ENCODE results near the gene RETREG3. TPM values are rescaled to one million over a fixed set of nuclear protein-coding genes. Genes with fewer than 3 reads are reported as not detected.
A peak's percentile ranks its signal among the peaks of the same experiment; 100 is the strongest.
"Not testable (repeated sequence)": the region's sequence is repeated elsewhere in the genome, so short reads cannot be mapped to it uniquely, and the experiment has no call there.

Gene RETREG3
- total RNA-seq, 1 donor from 2014 or later: 78.8 TPM

DNA sequence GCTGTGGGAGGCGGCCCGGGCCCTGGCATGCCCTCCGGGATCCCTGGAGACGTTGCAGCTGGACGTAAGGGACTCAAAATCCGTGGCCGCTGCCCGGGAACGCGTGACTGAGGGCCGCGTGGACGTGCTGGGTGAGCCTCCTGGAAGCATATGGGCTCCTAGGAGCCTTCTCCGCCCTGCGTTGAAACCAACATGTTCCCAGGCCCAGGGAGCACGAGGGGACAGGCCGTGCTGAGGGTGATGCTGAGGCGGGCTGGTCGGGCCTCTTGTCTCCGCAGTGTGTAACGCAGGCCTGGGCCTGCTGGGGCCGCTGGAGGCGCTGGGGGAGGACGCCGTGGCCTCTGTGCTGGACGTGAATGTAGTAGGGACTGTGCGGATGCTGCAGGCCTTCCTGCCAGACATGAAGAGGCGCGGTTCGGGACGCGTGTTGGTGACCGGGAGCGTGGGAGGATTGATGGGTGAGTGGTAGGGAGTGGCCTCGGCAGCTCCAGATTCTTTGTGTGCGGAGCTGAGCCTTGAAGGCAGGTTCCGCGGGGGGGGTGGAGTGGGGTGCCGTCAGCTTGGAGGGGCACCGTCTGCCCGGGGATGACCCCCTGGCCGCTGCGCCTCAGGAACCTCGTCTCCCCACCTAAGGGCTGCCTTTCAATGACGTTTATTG is 55.9 kb downstream of the RETREG3 start:
- DNase-seq (ENCODE audit: low spot score): no peak

DNA sequence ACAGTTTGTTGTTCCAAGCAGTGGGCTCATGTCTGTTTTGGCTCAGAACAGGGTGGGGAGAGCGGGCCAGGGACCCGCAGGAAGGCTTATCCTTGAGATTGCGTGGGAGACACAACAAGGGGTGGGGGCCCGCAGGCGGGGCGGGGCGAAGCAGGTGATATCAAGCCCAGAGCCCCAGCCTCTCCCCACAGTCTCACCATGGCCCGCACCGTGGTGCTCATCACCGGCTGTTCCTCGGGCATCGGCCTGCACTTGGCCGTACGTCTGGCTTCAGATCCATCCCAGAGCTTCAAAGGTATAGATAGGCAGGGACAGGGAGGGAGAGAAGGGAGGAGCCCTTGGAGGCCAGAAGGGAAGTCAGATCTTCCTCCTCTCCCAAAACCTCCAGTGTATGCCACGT is 56.4 kb downstream of the RETREG3 start, which contains the start of gene HSD17B1:
Gene HSD17B1, plus strand, starts transcription at position 188 of the 400 bp plus-strand sequence. Its CDS starts 11 bp downstream, at position 199.
- DNase-seq (ENCODE audit: low spot score): not testable (repeated sequence)

DNA sequence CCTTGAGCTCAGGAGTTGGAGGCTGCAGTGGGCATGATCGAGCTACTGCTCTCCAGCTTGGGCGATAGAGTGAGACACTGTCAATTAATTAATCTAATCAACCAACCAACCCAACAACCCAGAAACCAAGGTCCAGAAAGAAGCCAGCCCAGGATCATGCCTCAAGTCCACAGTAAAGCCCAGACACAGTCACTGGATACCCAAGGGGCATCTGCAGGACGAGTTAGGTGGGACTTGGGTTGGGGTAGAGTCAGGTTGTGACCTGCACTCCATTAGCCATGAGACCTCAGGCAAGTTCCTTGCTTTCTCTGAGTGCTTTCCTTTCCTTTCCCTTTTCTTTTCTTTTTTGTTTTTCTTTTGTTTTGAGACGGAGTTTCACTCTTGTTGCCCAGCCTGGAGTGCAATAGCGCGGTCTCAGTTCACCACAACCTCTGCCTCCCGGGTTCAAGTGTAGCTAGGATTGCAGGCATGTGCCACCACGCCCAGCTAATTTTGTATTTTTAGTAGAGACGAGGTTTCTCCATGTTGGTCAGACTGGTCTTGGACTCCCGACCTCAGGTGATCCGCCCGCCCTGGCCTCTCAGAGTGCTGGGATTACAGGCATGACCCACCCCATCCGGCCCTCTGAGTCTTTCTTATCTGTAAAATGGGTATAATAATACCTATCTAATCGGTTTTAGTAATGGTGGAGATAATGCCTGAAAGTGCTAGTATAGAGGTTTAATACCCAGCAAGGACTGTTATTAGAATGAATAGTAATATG is 60.0 kb downstream of the RETREG3 start:
- no peak for DNase-seq (ENCODE audit: low spot score)

DNA sequence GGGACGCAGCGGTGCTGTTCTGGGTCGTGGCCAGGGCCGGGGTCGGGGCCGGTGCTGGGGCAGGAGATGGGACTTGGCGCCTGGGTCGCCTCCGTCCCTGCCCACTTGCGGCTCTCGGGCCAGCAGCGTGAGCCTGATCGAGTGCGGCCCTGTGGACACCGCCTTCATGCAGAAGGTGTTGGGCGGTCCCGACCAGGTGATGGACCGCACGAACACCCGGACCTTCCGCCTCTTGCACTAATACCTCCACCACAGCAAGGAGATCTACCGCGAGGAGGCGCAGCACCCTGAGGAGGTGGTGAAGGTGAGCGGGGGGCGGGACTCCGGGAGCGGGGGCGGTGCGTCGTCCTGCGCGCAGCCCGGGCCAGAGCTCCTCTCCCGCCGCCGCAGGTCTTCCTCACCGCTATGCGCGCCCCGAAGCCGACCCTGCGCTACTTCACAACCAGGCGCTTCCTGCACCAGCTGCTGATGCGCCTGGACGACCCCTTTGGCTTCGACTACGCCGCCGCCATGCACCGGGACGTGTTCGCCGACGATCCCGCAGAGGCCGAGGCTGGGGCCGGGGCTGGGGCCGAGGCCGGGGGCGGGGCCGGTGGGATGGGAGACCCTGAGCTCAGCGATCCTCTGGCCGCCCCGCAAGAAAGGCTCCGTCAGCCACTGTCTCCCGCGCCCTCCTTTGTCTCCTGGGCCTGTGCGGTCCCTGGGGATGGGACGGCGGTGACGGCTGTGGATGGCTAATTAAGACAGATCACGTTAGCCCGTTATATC is 60.9 kb downstream of the RETREG3 start:
- peak; percentile 77 for DNase-seq (ENCODE audit: low spot score)

DNA sequence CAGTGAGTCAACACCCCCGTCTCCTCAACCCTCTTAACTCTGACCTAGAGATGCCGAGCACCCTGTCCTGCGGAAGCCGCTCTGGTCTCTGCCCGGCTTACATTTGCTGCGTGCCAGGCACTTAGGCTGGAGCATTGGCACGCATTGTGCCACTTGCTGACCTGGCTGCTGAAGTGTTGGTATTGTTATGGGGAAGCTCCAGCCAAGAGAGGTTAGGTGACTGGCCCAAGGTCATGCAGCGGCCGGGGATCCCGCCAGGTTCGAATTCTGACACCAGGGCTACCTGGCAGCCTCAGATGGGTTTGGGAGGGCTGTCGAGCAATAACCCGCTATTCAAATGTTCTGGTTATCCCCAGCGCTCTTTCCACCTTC is 61.5 kb downstream of the RETREG3 start:
- no peak for DNase-seq (ENCODE audit: low spot score)

DNA sequence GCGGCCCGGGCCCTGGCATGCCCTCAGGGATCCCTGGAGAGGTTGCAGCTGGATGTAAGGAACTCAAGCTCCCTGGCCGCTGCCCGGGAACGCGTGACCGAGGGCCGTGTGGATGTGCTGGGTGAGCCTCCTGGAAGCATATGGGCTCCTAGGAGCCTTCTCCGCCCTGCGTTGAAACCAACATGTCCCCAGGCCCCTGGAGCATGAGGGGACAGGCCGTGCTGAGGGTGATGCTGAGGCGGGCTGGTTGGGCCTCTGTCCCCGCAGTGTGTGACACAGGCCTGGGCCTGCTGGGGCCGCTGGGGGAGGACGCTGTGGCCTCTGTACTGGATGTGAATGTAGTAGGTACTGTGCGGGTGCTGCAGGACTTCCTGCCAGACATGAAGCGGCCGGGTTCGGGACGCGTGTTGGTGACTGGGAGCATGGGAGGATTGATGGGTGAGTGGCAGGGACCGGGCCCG is 62.1 kb downstream of the RETREG3 start:
- DNase-seq (ENCODE audit: low spot score): no peak

DNA sequence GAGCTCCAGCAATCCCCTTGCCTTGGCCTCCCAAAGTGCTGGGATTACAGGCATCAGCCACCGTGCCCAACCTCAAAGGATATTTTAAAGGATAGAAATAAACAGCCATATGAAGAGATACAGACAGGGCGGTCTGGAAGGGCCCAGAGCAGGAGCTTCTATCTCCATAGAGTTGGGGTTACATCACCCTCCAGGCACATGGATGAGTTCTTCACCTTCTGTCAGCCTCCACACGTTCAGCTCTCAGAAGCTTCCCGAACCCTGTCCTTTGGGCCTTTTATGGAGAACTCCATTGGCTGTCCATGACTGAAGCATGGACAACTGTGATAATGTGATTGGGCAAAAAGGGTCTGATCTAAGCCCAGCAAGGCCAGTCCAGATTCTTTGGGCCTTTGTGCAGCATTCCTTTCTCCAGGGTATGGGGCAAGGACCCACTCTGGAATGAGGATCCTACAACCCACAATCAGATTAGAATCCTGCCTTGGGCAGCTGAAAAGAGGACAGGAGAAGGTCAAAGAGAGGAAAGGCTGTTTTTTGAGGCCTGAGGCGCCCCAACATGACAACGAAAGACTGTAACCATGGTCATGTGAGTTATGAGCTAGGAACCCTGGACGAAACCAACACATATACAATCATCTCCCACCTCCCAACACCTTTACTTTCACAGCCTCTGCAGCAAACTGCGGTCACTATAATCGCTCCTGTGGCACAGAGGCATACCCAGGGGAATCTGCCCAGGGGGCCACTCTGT is 63.2 kb downstream of the RETREG3 start:
- DNase-seq (ENCODE audit: low spot score): not testable (repeated sequence)

DNA sequence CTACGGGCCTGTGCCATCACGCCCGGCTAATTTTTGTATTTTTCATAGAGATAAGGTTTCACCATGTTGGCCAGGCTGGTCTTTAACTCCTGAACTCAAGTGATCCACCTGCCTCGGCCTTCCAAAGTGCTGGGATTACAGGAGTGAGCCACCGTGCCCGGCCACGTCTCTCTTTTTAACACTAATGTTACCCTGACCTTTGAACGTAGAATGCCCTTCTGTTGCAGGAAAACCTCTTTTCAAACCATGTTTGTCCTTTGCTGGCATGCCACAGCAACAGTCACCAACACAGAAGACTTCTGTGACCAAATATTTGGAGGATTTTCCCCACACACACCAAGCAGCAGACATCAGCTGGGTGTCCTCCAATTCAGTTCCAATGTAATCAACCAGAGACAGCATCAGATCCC is 64.3 kb downstream of the RETREG3 start:
- no peak for DNase-seq (ENCODE audit: low spot score)

DNA sequence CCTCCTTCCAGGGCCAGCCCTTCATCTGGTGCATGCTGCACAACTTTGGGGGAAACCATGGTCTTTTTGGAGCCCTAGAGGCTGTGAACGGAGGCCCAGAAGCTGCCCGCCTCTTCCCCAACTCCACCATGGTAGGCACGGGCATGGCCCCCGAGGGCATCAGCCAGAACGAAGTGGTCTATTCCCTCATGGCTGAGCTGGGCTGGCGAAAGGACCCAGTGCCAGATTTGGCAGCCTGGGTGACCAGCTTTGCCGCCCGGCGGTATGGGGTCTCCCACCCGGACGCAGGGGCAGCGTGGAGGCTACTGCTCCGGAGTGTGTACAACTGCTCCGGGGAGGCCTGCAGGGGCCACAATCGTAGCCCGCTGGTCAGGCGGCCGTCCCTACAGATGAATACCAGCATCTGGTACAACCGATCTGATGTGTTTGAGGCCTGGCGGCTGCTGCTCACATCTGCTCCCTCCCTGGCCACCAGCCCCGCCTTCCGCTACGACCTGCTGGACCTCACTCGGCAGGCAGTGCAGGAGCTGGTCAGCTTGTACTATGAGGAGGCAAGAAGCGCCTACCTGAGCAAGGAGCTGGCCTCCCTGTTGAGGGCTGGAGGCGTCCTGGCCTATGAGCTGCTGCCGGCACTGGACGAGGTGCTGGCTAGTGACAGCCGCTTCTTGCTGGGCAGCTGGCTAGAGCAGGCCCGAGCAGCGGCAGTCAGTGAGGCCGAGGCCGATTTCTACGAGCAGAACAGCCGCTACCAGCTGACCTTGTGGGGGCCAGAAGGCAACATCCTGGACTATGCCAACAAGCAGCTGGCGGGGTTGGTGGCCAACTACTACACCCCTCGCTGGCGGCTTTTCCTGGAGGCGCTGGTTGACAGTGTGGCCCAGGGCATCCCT is 65.7 kb downstream of the RETREG3 start:
- DNase-seq (ENCODE audit: low spot score): no peak

DNA sequence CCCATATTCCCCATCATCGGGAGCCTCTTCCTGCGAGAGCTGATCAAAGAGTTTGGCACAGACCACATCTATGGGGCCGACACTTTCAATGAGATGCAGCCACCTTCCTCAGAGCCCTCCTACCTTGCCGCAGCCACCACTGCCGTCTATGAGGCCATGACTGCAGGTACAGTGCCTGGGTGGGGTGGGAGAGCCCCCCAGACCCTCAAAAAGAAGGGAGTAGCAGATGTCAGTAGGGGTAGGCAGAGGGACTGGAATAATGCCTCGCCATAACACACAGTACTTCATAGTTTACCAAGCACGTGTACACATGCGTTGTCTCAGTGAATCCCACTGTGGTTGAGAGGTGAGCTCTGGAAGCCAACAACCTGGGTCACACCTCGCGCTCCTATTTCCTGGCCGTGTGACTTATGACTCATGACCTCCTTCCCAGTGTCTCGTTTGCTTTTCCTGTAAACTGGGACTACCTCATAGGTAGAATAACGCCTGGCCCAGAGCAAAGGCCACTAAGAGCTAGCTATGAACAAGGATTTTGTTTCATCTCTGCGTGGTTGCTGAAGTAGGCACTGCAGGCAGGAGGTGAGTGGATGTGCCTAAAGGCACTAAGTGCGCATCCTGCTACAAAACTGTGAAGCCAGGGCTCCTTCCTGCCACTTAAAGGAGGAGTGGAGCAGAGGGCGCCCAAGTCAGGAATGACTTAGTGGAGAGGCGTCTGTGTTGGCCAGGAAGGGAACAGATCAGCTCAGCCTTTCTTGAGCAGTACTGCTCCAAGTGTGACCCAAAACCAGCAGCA is 67.9 kb downstream of the RETREG3 start:
- DNase-seq (ENCODE audit: low spot score): no peak

DNA sequence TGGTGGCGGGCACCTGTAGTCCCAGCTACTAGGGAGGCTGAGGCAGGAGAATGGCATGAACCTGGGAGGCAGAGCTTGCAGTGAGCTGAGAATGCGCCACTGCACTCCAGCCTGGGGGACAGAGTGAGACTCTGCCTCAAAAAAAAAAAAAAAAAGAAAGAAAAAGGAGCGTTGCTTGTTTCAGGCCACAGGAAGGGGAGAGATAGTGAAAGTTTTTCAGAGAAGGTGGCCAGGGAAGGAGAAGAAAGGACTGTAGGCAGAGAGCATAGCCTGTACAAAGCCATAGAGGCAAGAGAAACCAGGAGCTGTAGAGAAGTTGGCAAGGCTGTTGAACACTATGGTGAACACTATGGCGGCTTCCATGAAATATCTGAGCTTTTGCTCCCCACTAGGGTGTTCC is 68.6 kb downstream of the RETREG3 start:
- DNase-seq (ENCODE audit: low spot score): not testable (repeated sequence)

DNA sequence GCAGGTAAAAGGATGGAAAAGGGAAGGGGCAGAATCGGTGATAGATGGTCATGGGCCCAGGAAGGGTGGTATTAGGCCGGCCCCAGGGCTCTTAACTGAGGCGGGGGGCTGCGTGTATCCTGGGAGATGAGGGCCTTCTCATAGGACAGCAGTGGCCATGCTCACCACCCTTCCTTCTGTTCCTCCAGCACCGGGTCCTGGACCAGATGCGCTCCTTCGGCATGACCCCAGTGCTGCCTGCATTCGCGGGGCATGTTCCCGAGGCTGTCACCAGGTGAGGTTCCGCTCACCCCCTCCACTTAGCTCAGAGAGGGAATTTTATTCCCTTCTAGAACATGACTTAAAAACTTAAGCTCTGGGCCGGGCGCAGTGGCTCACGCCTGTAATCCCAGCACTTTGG is 70.7 kb downstream of the RETREG3 start:
- DNase-seq (ENCODE audit: low spot score): no peak

DNA sequence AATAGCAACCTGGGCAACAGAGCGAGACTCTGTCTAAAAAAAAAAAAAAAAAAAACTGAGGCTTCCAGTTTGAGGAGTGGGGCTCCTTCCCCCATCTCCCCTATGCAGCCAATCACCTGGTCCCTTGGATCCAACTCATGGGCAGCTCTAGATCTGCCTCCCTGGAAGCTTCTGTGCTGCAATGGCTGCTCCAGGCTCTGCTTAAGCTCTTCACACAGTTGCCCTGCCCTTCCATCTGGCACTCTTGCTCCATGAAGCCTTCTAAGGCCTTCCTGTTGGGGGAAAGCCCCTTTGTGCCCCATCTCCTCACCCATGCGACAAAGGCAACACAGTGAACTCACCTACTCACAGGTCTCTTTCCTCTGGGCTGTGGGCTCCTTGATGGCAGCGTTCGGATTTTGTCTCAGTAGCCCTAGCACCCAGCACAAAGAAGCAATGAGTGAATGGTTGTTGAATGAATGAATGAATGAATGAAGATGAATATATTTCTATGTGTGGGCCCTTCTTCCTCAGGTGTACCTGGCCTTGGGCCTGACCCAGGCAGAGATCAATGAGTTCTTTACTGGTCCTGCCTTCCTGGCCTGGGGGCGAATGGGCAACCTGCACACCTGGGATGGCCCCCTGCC is 71.2 kb downstream of the RETREG3 start:
- no peak for DNase-seq (ENCODE audit: low spot score)

DNA sequence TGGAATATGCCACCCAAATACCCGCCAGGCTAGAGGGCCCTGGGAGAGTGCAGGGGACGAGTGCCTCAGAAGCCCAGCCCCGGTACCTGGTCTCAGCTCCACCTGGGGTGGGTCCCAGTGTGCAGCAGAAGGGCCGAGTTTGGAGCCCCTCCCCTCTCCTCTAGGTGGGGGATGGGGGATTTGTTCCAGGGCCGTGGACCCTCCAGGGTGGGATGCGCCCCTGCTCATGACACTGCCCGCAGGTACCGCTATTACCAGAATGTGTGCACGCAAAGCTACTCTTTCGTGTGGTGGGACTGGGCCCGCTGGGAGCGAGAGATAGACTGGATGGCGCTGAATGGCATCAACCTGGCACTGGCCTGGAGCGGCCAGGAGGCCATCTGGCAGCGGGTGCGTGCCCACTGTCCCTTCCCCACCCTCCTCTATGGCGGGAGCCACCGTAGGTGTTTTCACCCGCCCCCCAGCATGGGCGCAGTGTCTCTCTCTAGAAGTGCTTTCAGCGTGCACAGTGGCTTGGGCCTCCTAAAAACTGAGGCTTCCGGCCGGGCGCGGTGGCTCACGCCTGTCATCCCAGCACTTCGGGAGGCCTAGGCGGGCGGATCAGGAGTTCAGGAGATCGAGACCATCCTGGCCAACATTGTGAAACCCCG is 71.9 kb downstream of the RETREG3 start:
- no peak for DNase-seq (ENCODE audit: low spot score)

DNA sequence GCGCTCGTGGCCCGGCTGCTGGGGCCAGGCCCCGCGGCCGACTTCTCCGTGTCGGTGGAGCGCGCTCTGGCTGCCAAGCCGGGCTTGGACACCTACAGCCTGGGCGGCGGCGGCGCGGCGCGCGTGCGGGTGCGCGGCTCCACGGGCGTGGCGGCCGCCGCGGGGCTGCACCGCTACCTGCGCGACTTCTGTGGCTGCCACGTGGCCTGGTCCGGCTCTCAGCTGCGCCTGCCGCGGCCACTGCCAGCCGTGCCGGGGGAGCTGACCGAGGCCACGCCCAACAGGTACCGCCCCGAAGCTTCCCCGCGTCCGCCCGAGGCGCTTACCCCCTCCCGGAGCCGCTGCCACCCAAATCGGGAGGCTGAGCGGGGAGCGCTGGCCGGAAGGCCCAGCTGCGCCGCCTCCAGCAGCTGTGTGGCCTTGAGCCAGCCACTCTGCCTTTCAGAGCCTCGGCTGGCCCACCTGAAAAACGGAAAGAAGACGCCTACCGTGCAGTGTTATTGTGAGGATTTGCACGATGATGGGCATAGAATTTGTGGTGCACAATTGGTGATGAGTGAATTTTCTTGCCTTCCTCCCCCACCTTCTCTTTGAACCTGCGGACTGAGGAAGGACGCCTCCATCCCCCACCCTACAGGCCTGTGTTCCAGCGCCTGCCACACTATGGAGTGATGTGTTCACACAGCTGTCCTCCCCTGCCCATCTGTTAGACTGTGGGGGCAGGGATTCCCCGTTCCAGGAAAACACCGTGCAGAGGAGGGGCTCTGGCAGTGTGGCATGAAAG is 72.6 kb downstream of the RETREG3 start:
- DNase-seq (ENCODE audit: low spot score): peak; percentile 82

DNA sequence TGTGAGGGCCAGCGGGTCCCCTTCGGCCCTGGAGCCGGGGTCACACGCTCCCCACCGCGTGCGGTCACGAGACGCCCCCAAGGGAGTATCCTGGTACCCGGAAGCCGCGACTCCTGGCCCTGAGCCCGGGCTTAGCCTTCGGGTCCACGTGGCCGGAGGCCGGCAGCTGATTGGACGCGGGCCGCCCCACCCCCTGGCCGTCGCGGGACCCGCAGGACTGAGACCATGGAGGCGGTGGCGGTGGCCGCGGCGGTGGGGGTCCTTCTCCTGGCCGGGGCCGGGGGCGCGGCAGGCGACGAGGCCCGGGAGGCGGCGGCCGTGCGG is 73.2 kb downstream of the RETREG3 start, which contains the start of gene NAGLU:
Gene NAGLU, plus strand, starts transcription at position 194 of the 324 bp plus-strand sequence. Its CDS starts 32 bp downstream, at position 226.
- DNase-seq (ENCODE audit: low spot score): peak; percentile 97

DNA sequence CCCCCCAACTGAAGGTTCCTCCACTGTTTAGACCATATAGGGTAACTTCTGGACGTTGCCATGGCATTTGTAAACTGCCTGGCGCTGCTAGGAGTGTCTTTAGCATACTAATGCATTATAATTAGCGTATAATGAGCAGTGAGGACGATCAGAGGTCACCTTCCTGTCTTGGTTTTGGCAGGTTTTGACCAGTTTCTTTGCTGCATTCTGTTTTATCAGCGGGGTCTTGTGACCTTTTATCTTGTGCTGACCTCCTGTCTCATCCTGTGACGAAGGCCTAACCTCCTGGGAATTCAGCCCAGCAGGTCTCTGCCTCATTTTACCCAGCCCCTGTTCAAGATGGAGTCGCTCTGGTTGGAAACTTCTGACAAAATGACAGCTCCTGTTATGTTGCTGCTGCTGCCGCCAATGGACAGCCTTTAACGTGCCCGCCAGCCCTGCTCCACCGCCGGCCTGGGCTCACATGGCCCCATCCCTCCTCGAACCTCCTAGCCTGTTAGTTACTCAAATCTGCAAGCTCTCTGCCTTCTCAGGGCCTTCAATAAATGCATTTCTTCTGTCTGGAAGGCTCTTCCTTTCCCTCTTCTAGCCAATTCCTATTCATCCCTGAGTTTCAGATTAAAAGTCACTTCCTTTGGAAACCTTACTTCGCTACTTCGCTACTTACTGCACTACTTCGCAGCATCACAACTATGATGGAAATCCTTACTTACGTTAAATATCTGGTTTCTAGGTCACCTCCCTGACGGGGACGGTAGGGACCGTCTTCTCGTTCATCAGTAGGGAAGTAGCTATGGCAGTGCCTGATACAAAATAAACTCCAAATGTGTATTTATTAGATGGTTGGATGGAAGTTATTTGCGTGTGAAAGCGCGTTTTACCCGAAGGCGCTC is 73.8 kb downstream of the RETREG3 start:
- no peak for DNase-seq (ENCODE audit: low spot score)
